ENCODE data around the gene BTN2A1.

Gene BTN2A1

DNA sequence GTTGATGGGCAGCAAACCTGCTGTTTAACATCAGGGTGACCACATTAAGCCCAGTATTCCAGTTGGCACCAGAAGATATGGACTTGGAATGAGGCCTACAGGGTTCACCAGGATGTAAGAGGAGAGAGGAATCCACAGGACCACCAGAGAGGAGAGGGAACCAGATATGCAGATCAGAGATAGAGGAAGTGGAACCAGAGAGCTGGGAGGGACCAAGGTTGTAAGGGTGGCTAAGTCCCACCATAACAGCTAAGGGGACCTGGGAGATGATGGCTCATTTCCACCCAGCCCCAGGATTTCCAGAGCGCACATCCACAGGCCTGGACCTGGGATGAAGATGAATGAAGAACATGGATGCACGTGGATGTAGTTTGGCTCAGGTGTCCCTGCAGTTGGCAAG is 11.1 kb downstream of the BTN2A1 start:
- Mint-ChIP-seq H3K4me1 (ENCODE audit: low read depth) (peaks cover 22% of the 10 kb centered on the region), H3K27me3 (ENCODE audit: low read depth) (no peaks in the 10 kb centered on the region), H3K4me3 (no peak overlapping the region), H3K36me3 (ENCODE audit: low read depth) (peaks cover 85% of the 10 kb centered on the region), H3K27ac (no peak overlapping the region), H3K9me3 (peaks cover 10% of the 10 kb centered on the region)
- DNase-seq (ENCODE audit: low spot score) = no peak

DNA sequence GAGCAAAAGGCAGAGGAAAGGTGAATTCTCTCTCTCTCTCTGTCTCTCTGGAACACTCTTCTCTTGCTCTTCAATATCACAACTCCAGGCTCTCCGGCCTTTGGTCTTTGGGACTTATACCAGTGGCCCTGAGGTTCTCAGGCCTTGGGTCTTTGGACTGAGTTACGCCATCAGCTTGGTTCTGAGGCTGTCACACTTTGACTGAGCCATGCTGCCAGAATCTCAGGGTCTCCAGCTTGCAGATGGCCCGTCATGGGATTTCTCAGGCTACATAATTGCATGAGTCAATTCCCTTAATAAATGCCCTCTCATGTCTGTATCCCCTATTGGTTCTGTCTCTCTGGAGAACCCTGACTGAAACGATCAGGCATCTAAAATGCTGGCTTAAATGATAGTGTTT is 12.9 kb downstream of the BTN2A1 start:
- no peak overlapping the region for H3K27ac Mint-ChIP-seq
- no peak overlapping the region for H3K4me3 Mint-ChIP-seq
- H3K36me3 Mint-ChIP-seq (ENCODE audit: low read depth) = peaks cover 76% of the 10 kb centered on the region
- no peaks in the 10 kb centered on the region for H3K27me3 Mint-ChIP-seq (ENCODE audit: low read depth)
- H3K4me1 Mint-ChIP-seq (ENCODE audit: low read depth) = peaks cover 25% of the 10 kb centered on the region
- peaks cover 10% of the 10 kb centered on the region for H3K9me3 Mint-ChIP-seq
- no peak for DNase-seq (ENCODE audit: low spot score)

DNA sequence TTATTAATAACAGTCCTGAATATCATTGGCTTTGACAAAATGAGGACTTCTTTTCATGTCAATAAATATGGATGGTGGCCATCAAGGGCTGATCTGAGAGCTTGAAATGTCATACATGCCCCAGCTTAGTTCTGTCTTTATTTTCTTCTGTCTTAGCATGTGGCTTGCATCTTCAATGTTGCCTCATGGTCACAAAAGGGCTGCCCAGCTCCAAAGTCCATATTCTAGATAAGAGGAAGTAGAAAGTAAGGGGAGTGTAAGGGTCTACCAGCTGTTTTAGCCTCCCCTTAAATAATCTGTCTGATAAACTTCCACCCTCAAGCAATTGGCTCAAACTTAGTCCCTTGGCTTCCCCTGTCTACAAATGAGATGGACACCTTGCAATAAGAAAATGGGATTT is 14.2 kb downstream of the BTN2A1 start:
- H3K9me3 Mint-ChIP-seq = peaks cover 10% of the 10 kb centered on the region
- peak overlapping the region; percentile 100 for H3K27ac Mint-ChIP-seq
- H3K36me3 Mint-ChIP-seq (ENCODE audit: low read depth) = peaks cover 63% of the 10 kb centered on the region
- DNase-seq (ENCODE audit: low spot score) = no peak
- peaks cover 32% of the 10 kb centered on the region for H3K4me1 Mint-ChIP-seq (ENCODE audit: low read depth)
- H3K27me3 Mint-ChIP-seq (ENCODE audit: low read depth) = no peaks in the 10 kb centered on the region
- no peak overlapping the region for H3K4me3 Mint-ChIP-seq

DNA sequence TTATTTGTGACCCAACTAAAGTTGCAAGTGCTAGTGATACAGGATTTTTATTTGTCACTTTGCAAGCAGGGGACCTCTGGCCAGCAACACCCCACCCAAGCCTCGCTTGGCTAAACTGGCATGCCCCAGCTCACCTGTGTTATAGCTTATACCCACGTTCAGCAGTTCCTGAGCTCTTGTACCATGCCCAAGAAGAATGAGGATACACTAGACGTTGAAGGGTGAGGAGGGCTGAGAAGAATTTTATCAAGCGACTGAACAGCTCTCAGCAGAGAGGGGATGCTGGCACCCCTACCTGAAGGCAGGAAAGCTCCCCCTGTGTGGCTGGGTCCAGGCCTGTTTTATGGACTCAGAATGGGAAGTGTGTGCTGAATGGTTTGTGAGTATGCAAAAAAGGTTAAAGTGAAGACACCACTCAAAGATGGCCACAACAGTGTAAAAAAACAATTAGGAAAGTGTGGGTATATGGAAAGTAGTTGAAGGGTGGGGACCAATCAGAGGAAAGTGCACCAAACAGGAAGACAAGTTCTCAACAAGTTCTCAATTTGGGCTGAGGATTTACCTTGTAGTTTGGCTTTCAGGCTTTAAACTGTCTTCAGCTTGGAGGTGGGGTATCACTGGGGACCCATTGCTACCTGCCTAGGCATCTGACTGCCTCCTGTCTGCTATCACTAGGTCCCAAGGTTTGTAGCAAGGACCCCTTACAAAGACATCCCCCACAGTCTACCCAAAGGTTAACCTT is 15.0 kb downstream of the BTN2A1 start:
- Mint-ChIP-seq H3K27ac (peak overlapping the region; percentile 100), H3K36me3 (ENCODE audit: low read depth) (peaks cover 59% of the 10 kb centered on the region), H3K9me3 (peaks cover 10% of the 10 kb centered on the region), H3K4me1 (ENCODE audit: low read depth) (peaks cover 33% of the 10 kb centered on the region), H3K27me3 (ENCODE audit: low read depth) (no peaks in the 10 kb centered on the region), H3K4me3 (peak overlapping the region; percentile 100)
- DNase-seq (ENCODE audit: low spot score) = no peak

DNA sequence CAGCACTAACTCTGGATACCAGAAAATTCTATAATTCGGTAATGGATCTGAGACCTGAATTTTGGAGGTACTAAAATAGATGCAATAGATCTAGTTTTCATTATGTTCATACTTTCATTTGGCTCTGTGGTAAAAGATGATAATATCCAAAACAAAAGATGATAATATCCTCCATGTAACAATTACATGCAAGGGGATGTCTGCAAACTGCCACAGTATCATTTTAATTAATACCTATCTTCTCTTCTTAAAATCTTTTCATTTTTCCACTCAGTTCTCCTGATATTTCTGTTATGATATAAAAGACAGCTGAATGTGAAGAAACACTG is 15.6 kb downstream of the BTN2A1 start:
- no peaks in the 10 kb centered on the region for H3K27me3 Mint-ChIP-seq (ENCODE audit: low read depth)
- H3K9me3 Mint-ChIP-seq = peaks cover 10% of the 10 kb centered on the region
- H3K36me3 Mint-ChIP-seq (ENCODE audit: low read depth) = peaks cover 53% of the 10 kb centered on the region
- peak overlapping the region; percentile 100 for H3K4me3 Mint-ChIP-seq
- no peak for DNase-seq (ENCODE audit: low spot score)
- peaks cover 33% of the 10 kb centered on the region for H3K4me1 Mint-ChIP-seq (ENCODE audit: low read depth)
- H3K27ac Mint-ChIP-seq = peak overlapping the region; percentile 100

DNA sequence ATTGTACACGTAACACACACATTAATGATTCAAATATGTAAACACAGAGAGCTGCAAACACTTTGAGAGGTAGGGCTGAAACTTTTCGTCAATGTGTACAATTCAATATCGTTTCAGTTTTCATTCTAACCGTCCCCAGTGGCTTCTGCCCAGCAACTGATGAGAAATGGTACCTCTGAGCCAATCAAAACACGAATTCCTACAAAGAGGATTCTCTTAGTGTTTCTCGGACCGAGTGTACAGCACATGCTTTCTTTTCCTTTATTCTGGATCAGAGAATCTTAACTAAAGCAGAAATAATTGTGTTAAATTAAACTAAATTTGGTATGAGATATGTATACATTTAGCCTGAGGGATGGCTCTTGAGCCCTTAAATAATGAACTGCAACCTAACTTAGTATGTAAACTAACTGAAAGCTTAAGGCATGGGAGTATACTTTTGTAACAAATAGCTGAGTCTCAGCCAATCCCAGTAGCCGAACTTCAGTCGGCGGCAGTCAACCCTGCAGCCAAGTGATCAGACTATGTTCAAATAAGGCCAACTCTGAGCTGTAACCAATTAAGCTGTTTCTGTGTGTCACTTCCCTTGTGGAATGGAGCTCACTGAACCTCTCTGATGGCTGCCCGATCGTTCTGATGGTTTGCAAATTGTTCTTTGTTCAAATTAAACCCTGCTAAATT is 16.1 kb downstream of the BTN2A1 start:
- H3K36me3 Mint-ChIP-seq (ENCODE audit: low read depth) = peaks cover 48% of the 10 kb centered on the region
- H3K4me1 Mint-ChIP-seq (ENCODE audit: low read depth) = peaks cover 33% of the 10 kb centered on the region
- DNase-seq (ENCODE audit: low spot score) = peak; percentile 81

DNA sequence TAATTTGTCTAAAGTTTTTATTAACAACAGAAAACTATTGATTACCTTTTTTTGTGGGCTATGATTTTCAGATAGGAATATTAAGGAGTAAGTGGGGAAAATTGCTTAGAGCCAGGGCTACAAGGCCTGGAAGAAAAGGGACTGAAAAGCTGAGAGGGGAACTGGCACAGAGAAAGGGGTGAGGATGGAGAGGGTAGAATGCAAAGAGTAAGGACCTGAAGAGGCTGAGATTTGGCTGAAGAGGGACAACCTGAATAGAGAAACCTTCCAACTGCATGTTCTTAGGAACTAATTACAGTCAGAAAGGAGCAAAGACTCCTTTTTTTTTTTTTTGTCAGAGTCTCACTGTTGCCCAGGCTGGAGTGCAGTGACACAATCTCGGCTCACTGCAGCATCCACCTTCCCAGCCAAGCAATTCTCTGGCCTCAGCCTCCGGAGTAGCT is 16.7 kb downstream of the BTN2A1 start:
- DNase-seq (ENCODE audit: low spot score) = no peak
- Mint-ChIP-seq H3K27me3 (ENCODE audit: low read depth) (no peaks in the 10 kb centered on the region), H3K4me1 (ENCODE audit: low read depth) (peaks cover 36% of the 10 kb centered on the region), H3K4me3 (peak overlapping the region; percentile 100), H3K27ac (peak overlapping the region; percentile 100), H3K36me3 (ENCODE audit: low read depth) (peaks cover 44% of the 10 kb centered on the region), H3K9me3 (peaks cover 10% of the 10 kb centered on the region)

More for the DNA sequence above, 16.1 kb downstream of the BTN2A1 start:
- Mint-ChIP-seq H3K9me3 (peaks cover 10% of the 10 kb centered on the region), H3K4me3 (peak overlapping the region; percentile 100), H3K27ac (peak overlapping the region; percentile 100), H3K27me3 (ENCODE audit: low read depth) (no peaks in the 10 kb centered on the region)

DNA sequence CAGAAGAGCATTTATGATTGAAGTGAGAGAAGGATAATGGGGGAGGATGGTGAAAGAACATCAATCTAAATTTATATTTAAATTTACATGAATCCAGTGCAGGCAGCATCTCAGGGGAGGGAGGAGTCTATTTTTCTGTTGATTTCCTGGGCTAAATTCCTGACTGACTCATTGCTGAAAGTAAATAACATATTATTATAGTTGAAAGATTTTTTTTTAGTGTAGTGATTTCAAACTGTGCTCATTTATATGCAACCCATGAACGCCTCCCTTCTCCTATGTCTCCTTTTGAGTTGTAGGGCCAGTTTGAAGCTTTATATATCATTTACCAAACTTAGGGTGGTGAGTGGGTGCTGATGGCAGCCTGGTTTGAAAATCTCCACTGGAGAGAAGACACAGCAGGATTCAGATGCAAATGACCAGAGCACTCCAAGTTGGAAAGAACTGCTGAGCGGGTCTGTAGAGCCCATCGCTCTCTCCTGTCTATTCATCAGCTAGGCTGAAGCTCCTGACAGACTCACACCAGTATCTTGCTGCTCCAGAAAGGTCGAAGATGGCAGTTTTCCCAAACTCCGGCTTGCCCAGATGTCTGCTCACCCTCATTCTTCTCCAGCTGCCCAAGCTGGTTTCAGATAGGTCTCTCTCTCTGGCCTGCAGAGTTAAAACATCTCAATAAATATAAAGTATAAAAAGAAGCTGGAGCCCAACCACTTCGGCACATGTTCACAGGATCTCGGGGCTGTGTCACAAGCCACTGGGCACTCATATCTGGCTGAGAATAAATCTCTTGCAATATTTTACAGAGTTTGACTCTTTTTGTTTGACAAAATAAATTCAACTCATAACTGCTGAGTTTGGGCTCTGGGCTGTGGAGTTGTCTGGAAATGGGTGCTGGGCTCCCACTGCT is 18.3 kb downstream of the BTN2A1 start:
- H3K4me3 Mint-ChIP-seq = peak overlapping the region; percentile 28
- H3K27ac Mint-ChIP-seq = peak overlapping the region; percentile 64
- peaks cover 31% of the 10 kb centered on the region for H3K36me3 Mint-ChIP-seq (ENCODE audit: low read depth)
- no peak for DNase-seq (ENCODE audit: low spot score)
- H3K9me3 Mint-ChIP-seq = peaks cover 10% of the 10 kb centered on the region
- peaks cover 37% of the 10 kb centered on the region for H3K4me1 Mint-ChIP-seq (ENCODE audit: low read depth)
- no peaks in the 10 kb centered on the region for H3K27me3 Mint-ChIP-seq (ENCODE audit: low read depth)

DNA sequence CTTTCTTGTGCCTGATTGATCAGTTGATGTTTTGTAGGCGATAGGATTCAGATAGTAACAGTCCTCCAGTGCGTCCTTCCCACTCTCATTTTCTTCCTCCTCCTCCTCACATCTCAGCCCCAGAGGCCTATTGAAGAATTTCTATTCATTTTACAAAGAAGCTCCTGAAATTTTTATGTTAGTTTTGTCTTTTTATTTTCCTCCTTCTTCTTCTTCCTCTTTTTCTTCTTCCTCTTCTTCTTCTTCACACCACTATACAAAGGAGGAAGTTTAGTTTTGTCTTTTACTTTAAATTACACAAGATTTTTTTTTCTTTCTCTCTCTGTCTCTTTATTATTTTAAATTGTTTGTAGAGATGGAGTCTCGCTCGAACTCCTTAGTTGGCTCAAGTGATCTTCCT is 19.1 kb downstream of the BTN2A1 start:
- Mint-ChIP-seq H3K27ac (peak overlapping the region; percentile 43), H3K9me3 (peaks cover 3% of the 10 kb centered on the region), H3K4me3 (no peak overlapping the region), H3K4me1 (ENCODE audit: low read depth) (peaks cover 39% of the 10 kb centered on the region), H3K36me3 (ENCODE audit: low read depth) (peaks cover 23% of the 10 kb centered on the region), H3K27me3 (ENCODE audit: low read depth) (no peaks in the 10 kb centered on the region)
- no peak for DNase-seq (ENCODE audit: low spot score)

DNA sequence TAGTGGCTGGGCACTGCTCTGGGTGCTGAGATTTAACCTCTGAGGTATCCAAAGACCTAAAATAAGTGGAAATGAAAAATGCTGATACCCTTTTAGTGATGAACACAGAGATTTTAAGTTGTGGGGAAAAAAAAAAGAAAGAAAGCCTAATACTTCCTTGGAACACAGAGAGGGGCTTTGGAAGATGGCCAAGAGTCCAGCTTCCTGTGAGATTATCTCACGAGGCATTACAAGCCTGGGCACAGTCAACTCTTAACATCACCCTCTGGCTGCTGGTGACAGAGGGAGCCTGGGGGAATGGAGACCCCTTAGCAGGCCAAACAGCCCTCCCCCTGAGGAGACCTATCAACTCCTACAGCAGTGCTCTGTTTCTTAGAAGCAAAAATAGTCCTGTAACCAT is 19.7 kb downstream of the BTN2A1 start:
- Mint-ChIP-seq H3K36me3 (ENCODE audit: low read depth) (peaks cover 19% of the 10 kb centered on the region), H3K4me1 (ENCODE audit: low read depth) (peaks cover 39% of the 10 kb centered on the region), H3K9me3 (peaks cover 3% of the 10 kb centered on the region), H3K27ac (no peak overlapping the region), H3K4me3 (no peak overlapping the region), H3K27me3 (ENCODE audit: low read depth) (no peaks in the 10 kb centered on the region)
- DNase-seq (ENCODE audit: low spot score) = no peak

DNA sequence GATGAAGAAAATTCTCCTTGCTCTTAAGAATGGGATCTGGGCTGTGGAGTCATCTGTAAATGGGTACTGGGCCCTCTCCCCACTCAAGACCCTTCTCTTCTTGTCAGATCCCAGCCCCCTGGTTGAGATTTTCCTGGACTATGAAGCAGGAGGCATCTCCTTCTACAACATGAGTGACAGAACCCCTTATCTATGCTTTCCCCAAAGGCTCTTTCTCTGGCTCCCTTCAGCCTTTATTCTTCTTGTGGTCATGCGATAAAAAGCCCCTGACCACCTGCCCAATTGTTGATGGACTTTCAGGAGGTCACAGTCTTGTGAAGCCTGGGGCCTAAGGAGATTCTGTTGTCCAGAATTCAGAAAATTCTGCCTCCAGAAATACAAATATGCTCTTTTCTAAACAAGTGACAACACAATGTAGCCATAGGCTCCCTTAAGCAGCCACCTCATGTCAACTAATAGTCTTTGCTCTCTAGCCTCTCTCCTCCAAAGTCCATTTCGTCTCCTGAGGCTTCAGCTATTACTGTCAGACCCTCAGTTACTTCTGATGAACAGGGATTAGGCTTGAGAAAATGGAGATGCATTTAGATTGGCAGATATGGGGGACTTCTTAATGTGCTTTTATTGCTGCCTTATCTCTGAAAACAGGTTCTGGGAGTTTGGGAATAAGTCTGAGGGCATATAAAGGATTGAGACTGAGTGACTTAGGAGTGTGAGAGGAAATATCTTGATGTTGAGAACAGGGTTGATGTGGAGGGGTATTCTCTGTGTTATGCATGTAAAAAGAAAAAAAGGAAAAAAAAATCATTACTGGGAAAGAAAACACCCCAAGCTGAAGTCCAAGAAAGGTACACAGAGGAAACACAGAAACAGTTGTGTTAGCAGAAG is 20.6 kb downstream of the BTN2A1 start:
- peaks cover 12% of the 10 kb centered on the region for H3K36me3 Mint-ChIP-seq (ENCODE audit: low read depth)

DNA sequence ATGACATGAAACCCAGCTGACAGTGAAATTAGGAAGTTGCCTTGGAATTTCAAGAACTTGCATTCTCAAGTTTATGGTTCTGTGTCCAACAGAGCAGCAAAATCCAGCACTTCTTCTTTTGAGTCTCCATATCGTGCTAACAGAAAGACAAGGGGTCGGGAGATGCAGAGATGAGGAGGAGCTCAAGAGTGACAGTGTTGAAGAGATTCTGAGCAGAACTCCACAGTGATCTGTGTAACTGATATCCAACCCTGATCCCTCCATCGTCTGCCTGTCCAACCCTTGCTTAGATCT is 21.2 kb downstream of the BTN2A1 start:
- no peak overlapping the region for H3K4me3 Mint-ChIP-seq
- H3K4me1 Mint-ChIP-seq (ENCODE audit: low read depth) = peaks cover 26% of the 10 kb centered on the region
- no peaks in the 10 kb centered on the region for H3K9me3 Mint-ChIP-seq
- no peak overlapping the region for H3K27ac Mint-ChIP-seq
- DNase-seq (ENCODE audit: low spot score) = no peak
- no peaks in the 10 kb centered on the region for H3K27me3 Mint-ChIP-seq (ENCODE audit: low read depth)
- H3K36me3 Mint-ChIP-seq (ENCODE audit: low read depth) = peaks cover 11% of the 10 kb centered on the region

More for the DNA sequence above, 20.6 kb downstream of the BTN2A1 start:
- H3K27me3 Mint-ChIP-seq (ENCODE audit: low read depth) = no peaks in the 10 kb centered on the region
- no peak for DNase-seq (ENCODE audit: low spot score)
- H3K4me3 Mint-ChIP-seq = no peak overlapping the region
- H3K4me1 Mint-ChIP-seq (ENCODE audit: low read depth) = peaks cover 30% of the 10 kb centered on the region
- H3K27ac Mint-ChIP-seq = no peak overlapping the region
- H3K9me3 Mint-ChIP-seq = no peaks in the 10 kb centered on the region

DNA sequence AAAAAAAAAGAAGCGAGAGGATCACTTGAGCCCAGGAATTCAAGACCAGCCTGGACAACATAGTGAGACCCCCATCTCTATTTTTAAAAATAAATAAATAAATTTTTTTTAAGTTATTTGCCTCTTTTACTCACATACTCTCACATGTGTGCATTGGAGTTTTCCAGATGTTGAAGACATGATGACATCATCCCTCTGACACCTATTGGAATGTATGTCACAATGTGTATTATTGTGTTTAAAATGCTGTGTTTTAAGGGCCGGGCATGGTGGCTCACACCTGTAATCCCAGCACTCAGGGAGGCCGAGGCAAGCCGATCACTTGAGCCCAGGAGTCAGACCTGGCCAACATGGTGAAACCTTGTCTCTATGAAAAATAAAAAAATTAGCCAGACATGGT is 24.6 kb downstream of the BTN2A1 start:
- no peak overlapping the region for H3K4me3 Mint-ChIP-seq
- peaks cover under 1% of the 10 kb centered on the region for H3K36me3 Mint-ChIP-seq (ENCODE audit: low read depth)
- no peaks in the 10 kb centered on the region for H3K27me3 Mint-ChIP-seq (ENCODE audit: low read depth)
- DNase-seq (ENCODE audit: low spot score) = no peak
- no peak overlapping the region for H3K27ac Mint-ChIP-seq
- peaks cover 4% of the 10 kb centered on the region for H3K9me3 Mint-ChIP-seq
- peaks cover 8% of the 10 kb centered on the region for H3K4me1 Mint-ChIP-seq (ENCODE audit: low read depth)
